T-helper 1 cell (primary cell): Measurements from ENCODE around the gene BAG3.
A peak's percentile ranks its signal among the peaks of the same experiment; 100 is the strongest.

Source experiments
- DNase-seq, 5 donors: peaks; one replicate each; pipeline ENCODE4 v3.0.0-alpha.2; 2012 to 2020

Gene BAG3

DNA sequence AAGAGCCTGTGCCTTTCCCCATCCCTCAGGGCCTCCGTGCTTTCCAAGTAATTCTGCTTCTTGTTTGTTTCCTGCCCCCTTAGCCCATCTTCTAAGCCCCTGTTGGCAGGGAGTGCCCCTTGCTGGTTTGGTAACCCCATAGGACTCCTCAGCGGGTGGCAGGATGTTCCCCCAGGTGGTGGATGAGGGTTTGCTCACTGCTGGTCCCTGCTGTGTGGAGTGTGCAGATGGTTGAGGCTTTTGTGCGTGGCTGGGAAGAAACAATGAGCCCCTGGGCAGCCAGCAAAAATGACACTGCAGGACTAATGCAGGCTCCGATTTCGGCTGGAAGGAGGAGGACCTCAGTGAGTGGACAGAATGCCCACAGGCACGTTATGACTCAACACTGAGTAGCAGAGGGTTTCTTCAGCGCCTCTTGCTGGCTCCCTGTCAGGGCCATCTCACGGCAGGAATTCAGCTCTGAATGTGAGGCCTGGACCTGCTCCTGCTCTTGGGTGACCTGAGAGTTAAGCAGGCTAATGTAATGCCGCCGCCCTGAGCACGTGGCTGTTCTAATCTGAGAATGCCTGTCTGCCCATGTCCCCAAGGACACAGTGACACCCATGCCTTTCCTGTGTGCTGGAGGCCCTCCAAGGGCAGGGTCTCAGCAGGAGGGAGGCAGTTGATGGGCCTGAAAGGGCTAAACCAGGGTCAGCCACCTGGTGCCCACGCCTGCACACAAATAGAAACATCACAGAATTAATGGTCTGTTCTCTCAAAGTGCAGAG is 16.6 kb downstream of the BAG3 start:
- DNase-seq = no peak

GRCh38 chr10:119668461-119668860 is 17.3 kb downstream of the BAG3 start:
- DNase-seq = no peak

GRCh38 chr10:119669331-119669730 is 18.2 kb downstream of the BAG3 start:
- no peak for DNase-seq

DNA sequence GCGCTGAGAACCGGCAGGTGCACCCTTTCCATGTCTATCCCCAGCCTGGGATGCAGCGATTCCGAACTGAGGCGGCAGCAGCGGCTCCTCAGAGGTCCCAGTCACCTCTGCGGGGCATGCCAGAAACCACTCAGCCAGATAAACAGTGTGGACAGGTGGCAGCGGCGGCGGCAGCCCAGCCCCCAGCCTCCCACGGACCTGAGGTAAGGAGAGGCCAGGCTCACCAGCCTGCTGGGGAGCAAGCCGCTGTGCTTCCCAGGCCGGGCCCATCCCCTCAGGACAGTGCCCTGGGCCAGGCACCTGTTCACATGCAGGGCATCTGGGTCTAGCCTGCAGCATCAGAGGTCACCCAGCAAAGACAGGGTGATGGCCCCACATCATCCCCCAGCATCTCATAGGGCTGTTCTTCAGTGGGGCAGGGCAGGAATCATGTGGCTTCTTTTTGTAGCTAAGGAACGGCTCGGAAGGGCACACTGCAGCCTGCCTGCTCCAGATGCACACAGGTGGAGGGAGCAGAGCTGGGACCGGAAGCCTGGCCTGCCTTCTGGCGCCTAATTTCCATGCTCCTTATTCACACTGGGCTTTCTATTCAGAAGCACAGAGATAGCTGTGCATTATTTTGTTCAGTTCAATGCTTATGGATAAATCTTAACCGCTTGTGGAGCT is 18.9 kb downstream of the BAG3 start:
- DNase-seq = no peak

DNA sequence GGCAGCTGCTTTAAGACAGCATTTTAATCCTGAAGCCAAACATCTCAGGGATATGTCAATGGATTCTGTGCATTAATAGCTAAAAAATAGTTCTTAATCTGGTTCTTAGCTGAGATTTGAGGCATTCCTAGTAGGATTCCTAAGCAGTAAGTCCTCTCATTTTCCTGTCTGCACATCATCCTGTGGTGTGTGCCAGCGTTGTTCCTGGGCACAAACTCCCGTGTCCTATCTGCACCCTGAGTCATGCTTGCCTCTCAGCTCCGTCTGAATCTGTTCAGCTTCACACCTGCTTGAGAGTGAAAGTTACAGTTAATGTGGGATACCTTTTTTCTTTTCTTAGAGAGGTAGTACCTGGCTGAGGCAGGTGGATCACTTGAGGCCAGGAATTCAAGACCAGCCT is 19.5 kb downstream of the BAG3 start:
- no peak for DNase-seq

DNA sequence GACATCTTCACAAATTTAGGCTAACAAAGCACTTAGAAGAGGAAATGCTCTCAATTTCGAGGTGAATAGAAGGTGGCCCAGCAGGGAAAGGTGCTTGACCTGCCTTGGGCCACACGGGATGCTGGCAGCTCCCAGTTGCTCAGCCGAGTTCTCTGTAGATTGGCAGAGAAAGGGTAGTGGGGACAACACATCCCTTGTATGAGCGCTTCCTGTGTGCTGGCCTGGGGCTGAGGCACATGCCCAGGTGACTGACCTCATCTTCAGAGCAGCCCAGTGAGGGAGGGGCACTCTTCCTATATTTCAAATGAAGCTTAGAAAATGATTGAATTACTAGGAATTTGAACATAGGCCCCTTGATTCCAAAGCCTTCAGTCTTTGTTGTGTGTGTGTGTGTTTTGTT is 20.2 kb downstream of the BAG3 start:
- DNase-seq = no peak

GRCh38 chr10:119672291-119672690 is 21.1 kb downstream of the BAG3 start:
- DNase-seq = no peak

- no peak for DNase-seq
These were observed 22.1 kb downstream of the BAG3 start for GRCh38 chr10:119673271-119673670.

GRCh38 chr10:119675483-119676170 is 24.4 kb downstream of the BAG3 start:
- DNase-seq = no peak

DNA sequence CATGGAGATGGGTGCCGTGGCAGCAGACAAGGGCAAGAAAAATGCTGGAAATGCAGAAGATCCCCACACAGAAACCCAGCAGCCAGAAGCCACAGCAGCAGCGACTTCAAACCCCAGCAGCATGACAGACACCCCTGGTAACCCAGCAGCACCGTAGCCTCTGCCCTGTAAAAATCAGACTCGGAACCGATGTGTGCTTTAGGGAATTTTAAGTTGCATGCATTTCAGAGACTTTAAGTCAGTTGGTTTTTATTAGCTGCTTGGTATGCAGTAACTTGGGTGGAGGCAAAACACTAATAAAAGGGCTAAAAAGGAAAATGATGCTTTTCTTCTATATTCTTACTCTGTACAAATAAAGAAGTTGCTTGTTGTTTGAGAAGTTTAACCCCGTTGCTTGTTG is 25.9 kb downstream of the BAG3 start:
- DNase-seq = no peak

DNA sequence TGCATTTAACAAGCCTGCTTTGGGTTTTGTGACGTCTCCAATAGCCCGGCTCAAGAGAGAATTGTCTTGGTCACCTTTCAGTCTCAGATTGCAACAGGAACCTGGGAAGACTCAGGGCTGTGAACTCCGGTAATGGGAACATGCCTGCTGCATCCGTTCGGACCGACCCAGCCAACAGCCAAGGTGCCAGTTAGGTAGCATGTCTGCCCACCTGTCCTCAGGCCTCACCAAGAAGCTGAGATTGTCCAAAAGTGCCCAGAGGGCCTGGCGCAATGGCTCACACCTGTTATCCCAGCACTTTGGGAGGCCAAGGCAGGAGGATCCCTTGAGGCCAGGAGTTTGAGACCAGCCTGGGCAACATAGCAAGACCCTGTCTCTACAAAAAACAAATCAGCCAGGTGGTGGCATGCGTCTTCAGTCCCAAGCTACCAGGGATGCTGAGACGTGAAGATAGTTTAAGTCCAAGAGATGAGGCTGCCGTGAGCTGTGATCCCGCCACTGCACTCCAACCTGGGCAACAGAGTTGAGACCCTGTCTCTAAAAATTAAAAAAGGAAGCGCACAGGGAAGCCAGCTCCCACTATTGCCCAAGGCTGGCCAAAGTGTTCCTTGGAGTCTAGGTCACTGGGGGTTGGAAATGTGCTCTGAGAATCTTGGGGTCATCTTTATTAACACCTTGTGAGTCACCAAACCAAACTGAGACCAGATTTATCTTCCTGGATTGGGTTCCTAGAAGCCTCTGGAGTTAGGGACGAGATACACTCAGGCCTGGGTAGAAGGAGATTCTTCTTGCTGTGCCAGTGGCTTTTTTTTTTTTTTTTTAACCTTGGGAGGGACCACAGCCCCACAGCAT is 26.9 kb downstream of the BAG3 start:
- DNase-seq = no peak

DNA sequence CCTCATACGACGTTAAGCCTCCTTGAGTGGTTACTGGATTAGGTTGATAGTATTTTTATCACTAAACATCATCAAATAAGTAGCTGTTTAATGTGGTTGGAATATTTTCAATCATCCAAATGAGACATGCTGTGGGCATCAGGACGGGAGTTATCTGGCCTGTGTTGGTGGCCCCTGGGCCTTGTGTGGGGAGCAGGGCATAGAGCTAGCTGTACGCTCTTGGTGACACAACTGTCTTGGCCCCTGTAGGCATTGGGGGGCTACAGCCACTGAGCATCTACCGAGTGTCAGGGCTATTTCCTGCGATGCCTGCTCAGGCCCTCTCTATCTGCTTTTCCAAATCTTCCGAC is 28.3 kb downstream of the BAG3 start:
- DNase-seq = no peak

DNA sequence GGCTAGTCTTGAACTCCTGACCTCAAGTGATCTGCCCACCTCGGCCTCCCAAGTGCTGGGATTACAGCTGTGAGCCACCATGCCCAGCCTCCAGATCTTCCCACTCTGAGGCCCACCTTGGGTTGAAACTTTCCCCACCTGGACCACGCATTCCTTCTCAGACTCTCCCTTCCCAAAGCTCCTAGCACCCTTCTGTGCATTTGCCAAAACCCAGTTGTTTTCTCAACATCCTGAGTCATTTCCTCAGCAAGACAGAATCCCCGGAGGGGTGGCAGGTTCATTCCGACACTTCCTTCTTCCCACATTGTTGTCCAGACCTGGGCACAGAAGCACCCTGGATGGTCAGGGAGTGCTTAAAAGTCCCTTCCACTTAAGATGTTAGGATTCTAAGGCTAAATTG is 28.9 kb downstream of the BAG3 start:
- no peak for DNase-seq

GRCh38 chr10:119680650-119681081 is 29.5 kb downstream of the BAG3 start:
- DNase-seq = no peak

DNA sequence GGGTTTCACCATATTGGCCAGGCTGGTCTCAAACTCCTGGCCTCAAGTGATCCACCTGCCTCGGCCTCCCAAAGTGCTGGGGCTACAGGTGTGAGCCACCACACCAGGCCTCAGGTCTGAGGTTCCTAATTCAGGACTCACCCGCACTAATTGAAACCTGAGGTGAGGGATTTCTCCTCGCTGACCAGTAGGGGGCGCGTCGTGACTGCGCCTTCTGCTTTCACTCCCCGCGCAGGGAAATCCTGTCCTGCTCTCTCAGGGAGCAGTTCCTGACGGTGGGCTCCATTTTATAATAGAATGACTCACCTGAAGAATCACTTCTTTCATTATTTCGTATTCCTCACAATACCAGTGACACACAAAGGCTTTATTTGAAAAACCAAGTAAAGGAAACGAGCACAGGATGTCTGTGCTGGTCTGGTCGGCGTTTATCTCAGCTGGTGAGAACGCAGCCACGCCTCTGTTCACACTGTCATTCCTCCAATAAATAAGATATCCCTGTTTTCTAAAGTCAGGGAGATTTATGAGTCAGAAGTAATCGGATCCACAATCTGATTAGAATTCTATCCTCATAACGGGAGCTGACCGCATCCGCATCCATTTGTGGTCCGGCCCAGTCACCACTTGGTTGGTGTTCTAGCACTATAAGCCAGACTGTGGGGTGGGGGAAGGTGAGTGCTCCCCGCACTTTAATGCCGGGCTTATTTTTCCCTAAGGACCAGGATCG is 35.4 kb downstream of the BAG3 start:
- DNase-seq = peak; percentile 67 to 79 (median 72)

DNA sequence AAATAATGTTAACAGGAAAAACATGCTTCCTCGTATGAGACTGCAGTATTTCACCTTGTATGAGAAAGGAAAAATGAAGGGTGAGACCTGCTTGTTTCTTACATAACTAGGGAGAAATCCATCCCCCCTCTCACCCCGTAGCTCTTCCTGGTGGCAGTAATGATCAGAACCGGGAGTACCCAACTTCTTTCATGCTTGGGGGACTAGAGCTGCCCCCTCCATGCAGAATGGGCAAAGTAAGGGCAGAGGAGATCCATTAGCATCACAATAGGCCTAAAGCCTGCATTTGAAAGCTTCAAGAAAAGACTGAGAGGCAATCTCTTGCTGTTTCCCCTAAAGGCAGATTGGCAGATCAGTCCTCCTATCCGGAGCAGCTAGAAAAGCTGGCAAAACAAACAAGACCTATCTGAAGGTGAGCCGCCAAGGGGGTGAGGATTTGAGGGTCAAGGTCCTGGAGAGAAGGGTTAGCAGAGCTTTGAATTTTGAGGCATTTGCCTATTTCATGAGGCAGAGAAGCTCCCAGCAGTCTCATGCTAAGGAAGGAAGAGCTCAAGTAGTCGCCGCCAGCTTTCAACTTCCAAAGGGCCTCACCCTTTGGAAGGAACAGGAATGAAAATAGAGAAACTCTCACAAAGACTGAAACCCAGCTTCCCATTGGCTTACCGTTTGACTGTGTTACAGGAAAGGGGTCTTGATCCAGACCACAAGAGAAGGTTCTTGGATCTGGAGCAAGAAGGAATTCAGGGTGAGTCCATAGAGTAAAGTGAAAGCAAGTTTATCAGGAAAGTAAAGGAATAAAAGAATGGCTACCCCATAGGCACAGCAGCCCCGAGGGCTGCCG is 36.2 kb downstream of the BAG3 start:
- no peak for DNase-seq

DNA sequence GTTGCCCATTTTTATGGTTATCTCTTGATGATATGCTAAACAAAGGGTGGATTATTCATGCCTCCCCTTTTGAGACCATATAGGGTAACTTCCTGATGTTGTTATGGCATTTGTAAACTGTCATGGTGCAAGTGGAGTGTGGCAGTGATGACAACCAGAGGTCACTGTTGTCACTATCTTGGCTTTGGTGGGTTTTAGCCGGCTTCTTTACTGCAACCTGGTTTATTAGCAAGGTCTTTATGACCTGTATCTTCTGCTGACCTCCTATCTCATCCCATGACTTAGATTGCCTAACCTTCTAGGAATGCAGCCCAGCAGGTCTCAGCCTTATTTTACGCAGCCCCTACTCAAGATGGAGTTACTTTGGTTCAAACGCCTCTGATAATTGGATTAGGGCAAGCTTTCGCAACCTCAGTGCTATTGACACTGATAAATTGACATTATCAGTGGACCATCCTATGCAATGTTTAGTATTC is 36.9 kb downstream of the BAG3 start:
- DNase-seq = no peak

DNA sequence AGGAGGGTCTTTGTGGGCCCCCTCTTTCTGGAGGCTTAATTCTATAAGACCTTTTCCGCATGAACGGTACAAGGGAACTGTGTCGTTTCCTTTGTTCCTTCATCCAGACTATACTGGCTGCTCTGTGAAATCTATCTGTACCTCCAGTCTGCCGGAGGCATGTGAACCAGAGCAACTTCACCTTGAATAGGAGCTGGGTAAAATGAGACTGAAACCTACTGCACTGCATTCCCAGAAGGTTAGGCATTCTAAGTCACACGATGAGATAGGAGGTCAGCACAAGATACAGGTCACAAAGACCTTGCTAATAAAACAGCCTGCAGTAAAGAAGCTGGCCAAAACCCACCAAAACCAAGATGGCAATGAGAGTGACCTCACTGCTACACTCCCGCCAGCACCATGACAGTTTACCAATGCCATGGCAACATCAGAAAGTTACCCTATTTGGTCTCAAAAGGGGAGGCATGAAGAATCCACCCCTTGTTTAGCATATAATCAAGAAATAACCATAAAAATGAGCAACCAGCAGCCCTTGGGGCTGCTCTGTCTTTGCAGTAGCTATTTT is 37.9 kb downstream of the BAG3 start:
- DNase-seq = no peak

DNA sequence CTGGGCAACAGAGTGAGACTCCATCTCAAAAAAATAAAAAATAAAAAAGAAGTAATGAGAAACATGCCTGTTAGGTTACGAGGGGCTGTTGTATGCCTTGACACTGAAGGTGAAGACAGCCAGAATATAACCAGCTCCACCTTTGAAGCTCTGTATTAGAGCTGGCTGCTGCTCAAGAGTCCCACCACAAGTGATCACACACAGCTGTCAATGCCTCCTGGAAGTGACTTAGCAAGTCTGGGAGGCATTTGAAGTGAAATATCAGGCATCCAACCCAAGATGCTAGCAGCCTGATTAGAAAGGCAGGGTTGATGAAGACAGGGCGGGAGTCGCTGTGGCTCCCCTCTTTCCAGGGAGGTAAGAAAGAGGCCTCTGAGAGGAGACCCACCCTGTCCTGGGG is 40.5 kb downstream of the BAG3 start:
- no peak for DNase-seq

DNA sequence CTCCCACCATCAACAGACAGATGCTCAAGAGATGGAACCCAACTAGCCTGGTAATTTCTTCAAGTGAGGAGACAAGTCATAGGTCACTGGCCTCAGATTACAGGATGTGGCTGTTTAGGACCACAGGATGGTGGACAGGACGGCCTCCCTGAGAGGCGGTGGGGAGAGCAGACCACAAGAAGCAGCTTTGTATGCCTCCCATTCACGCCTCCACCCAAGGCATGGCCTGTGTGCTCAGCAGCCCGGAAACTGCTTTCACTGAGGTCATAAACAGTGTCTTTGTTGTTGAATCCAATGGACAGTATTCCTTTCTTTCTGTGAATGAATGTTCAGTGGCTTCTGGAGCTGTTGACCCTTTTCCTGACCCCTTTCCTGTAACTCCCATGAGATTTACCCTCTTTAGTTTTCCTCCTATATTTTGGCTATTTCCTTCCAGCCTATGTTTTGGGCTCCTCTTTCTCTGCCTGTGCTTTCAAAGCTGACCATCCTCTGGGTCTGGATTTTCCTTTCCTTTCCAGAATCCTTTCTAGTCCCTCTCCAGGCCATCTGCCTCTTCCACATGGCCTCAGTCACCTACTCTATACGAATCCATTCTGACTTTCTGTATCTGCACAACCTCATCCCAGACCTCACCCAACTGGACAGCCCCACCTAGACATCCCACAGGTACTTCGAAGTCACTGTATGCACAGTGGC is 42.2 kb downstream of the BAG3 start:
- no peak for DNase-seq
